HG03565 (cell line): ENCODE measurements around the gene ADORA1.

ENCODE experiments used
- ATAC-seq: cut with Tn5 transposase; IDR thresholded peaks from one replicate; pipeline ENCODE4 v1.9.1; 2021; ENCODE audit warnings: mild to moderate bottlenecking, moderate library complexity; ENCODE audit not compliant: unreplicated experiment

Gene ADORA1

DNA sequence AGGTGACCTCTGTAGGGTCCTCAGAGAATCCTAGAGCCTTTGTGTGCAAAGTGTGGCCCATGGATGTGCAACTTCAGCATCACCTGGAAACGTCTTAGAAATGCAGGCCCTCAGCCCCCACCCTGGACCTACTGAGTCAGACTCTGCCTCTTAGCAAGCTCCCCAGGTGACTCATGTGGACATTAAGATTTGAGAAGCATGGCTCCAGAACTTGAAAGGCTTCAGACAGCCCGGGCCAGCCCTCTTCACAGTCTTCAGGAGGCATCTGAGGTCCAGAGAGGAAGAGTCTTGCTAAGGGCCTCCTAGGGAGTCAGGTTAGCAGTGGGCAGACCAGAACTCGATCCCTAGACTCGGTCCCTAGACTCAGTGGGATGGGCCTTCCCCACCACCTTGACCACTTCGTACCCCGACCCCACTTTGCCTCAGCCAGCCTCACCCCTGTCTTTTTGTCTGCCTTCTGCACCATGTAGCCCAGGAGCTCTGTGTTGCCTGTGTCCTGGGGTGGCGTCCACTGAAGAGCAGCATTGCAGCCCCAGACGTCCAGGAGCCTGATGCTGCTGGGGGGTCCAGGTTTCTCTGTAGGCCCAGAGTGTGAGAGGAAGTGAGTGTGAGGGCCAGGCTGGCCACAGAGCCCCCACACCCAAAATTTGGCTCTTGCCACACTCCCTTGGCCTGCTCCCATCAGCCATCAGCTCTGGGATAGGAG is 43.3 kb downstream of the ADORA1 start:
- ATAC-seq: no peak

DNA sequence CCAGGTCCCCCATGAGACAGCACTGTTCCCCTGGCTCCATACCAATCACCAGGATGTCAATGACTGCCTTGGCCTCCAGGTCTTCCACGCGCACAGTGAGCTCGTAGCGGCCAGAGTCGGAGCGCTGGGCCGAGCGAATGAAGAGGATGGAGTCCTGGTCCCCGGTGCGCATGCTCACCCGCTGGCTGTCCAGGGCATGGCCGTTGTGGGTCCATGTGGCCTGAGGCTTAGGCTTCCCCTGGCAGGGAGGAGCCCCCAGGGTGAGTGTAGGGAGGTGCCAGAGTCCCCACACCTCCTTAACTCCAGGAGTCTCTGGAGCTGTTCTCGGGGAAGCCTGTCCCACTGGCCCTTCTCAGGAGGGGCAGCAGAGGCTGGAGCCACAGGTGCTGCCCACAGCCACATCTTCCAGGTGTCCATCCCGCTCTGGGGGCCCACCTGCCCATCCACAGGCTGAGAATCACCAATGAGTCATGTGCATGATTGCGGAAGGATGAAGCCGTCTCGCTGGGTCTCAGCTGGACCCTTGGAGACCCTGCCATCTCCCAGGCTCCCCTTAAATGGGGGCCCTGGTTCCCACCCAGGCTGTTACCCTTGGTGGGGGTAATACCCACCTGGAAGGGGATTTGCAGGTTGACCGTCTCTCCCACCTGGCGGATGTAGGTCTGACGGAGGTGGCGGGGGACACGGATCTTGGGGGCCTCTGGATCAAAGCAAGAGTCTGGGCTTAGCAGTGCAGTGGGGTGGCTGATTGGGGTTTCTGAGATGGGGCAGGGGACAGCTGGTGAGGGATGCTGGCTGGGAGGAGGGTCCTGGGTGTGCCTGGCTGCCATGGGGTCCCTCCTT is 44.0 kb downstream of the ADORA1 start:
- ATAC-seq: no peak

DNA sequence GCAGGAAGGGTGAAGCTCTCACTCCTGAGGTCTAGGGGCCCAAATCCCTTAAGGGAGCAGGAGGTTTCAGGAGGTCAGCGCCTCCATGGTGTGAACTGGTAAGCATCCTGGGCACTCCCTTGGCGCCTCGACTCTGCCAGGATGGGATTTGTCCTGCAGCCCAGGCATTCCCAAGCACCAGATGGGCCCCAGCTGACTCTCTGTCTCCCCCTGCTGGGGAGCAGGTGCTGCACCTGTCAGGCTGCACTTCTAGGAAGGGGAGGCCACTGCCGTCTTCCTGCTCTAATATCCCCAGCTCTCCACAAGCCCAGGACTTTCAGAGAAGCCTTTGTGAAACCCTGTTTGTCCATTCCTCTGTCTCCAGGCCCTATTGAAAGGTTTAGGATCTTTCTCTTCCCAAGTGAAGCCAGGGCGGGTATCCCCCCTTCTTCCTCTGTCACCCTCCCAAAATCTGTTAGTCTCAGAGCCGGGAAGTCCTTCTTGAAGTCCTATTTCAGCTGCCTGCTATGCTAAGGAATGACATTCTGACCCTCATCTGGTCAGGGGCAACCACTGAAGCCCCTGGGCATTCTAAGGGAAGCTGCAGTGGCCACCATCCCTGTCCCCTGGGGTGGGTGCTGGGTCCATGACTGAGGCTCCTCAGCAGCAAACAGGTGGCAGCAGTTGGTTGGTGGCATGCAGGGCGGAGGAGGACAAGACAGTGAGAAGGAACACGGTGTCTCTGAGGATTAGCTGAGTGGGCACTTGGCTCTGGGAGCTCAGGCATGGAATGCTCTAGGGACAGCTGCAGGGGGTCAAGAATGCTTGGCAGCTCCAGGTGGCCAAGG is 44.9 kb downstream of the ADORA1 start:
- no peak for ATAC-seq

DNA sequence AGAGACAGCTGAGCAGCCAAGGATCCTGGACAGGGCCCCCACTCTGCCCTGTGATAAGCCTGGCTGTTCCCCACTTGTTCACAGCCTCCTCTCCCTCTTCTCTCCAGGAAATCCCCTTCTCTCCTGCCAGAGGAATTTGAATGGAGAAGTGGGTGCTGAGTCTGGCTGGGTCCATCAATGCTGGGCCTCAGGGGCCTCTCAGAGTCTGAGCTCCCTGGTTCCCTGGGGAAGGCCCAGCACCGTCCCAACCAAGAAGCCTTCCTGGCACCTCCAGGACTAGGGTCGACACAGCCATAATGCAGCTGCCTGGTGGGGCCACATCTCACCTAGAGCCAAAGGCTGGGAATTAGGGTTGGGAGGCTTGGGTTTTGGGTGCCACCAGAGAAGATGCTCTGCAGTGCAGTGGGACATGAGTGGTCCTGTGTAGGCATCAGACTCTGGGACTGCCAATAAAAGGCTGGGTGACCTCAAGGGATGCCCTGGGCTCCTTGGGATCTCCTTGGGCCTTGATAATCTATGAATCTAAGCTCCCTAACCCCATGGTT is 45.6 kb downstream of the ADORA1 start:
- ATAC-seq: no peak

DNA sequence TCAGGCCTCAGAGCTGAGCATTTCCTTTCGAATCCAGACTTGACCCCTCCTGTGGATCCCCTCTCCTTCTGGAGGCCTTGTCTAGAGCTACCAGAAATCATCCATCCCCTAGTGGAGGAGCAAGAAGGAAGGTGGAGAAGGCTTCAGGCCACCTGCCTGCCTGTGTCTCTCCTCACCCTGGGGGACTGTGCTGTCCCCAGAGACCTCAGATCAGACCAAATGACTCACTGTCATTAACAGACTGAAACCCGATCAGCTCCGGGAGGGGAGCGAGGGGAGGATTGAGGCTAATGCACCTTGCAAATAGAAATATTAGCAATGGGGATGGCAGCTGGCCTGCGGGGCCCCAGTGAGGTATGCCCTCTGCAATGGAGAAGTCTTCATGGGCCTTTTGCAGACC is 46.0 kb downstream of the ADORA1 start:
- peak; percentile 85 for ATAC-seq

DNA sequence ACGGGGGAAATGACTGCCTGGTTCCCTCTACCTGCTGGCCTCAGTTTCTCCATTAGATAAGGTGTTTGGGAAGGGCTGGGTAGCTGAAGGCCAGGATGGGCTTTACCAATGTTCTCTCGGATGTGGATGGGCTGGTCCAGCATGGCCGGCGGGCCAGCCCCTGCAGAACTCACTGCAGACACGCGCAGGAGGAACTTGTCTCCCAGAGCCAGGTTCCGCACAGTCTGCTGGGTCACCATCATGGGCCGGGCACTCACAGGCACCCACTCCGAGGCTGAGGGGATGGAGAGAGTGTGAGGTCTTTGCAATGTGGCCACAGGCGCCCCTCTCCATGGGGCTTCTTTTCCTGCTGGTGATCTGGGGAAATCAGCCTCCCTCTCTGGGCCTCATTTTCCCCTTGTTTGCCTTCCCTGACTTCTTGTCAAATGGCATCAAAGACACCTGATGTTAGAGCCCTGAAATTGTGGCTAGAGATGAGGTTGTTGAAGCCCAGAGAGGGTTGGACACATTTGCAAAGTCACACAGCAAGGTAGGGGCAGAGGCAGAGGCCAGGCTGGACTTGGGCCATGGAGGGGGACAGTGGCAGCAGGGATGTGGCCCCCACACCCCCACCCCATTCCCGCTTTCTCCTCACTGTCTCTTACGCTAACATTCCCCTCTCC is 46.9 kb downstream of the ADORA1 start:
- no peak for ATAC-seq

DNA sequence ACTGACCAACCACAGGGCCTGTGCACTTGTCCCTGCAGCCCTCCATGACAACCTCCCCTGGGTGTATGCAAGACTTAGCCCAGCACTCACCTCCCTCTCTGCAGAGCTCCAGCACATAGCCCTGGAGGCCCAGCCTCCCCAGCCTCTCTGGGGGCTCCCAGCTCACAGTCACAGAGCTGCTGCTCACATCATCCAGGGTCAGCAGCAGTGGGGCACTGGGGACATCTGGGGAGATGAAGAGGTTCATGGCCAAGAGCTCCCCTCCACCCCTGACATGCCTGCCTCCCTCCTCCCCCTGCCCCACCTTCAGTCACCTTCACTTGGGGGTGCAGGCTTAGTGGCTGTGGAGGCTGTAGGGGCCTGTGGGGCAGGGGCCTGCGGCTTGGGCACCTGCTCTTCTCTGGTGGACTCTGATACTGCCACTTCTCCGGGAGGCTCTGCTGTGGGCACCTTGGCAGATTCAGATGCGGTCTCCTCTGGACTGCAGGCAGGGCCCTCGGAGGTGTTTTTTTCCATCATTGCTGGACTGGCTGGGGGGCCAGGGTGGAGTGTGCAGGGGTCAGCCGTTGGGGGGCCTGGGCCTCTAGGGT is 47.8 kb downstream of the ADORA1 start, which contains the start of gene MYBPH:
Gene MYBPH (minus strand): TSS at position 590 of the 590 bp plus-strand sequence. CDS start 71 bp downstream, at position 519.
- ATAC-seq: no peak

DNA sequence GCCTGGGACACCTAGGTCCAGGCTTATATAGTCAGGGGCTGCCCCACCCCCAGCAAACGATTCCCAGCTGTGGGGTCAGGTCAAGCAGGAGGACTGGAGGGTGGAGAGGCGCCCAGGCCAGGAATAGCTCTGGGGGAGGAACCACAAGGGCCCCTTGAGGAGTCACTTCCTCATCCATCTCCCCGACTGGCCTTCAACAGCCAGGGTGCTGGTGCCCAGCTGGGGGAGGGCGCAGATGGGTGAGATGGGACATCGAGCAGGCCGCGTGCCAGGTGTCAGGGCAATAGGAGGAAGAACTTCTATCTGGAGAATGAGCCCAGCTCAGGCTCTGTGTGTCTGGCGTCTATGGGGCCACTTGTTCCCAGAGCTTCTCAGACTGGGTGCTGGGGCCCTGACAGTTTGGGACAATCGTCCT is 48.3 kb downstream of the ADORA1 start:
- no peak for ATAC-seq

DNA sequence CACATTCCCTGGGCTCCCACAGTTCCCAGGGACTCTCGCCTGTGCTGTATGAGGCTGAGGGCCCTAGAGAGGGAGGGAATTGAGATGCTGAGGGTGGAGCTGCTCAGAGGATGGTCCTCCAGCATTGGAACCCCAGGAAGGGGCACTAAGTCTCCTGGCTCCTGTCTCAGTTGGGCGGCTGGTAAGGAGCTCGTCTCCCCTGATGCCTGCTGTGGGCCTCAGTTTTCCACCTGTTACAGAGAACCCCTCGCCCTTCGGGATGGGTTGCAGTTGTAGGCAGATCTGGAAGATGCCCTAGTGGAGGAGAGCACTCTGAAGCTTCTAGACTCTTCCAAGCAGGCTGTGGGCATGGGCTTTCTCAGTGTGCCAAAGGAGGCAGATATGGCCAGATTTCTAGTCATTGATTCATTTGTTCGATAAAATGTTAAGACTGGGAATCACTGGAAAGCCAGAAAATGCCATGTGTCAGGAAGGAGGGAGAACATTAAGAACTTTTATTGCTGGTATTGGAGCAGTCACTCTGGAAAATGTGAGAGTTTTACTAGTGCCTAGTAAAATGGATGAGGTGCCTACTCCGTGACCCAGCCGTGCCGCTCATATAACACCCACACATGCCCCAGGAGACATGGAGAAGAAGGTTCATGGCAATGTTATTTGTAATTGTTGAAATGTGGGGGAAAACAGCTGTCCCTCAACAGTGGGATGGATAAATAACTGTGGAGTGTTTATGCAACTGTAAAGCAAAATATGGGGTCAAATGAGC is 48.9 kb downstream of the ADORA1 start:
- no peak for ATAC-seq

DNA sequence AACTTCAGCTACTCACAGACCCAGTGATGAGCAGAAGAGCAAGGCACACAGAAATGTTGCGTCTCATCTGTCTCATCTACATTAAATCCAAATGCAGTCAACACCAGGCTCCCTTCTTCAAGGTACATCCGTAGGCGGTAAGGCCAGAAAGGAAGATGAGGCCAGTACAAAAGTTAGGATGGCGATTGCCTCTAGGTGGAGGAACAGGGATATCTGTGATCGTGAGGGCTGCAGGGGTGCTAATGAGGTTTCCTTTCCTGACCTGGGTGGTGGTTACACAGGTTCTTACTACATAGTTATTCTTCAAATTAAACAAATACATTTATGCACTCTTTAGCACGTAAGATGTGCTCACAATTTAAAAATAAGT is 49.5 kb downstream of the ADORA1 start:
- ATAC-seq: no peak

DNA sequence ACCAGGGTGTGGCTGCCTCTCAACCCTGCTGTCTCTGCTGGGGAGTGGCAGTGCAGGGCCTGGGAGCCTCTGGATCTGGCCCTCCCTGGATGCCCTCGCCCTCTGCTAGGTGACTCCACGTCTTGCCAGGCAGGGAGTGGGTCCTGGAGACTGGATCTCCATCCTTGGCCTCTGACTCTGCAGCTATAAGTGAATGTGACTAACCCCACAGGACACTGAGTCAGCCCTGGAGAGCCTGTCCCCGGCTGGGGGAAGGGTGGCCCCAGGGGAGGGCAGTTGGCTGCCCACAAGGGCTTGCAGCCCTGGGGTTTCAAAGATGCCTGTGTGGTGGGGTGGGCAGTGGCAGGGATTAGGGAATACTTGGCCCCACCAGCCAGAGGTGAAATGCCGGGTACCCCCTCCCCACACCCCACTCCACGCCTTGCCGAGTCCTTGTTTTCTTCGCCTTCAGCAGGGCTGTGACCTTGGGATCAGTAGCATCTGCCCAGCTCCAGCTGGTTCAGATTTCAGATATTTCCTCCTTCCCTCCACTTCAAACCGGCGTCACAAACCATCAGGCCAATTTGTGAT is 50.0 kb downstream of the ADORA1 start:
- no peak for ATAC-seq

DNA sequence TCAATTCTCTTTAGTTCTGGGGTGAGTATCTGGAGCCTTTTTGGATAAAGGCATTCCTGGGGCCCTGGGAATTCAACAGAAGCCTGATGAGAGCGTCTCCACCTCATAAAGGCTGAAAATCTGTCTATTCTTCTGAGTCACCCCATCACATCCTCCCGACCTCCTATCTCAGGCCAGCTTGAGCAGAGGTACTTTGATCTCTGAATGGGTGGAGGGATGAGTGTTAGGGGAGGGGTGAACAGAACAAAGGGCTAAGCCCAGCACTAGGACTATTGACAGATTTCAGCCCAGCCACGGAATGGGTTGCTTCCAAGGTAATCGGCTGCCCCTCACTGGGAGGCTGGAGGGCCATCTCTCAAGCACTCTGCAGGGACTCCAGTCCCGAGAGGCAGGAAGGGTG is 50.6 kb downstream of the ADORA1 start:
- no peak for ATAC-seq

DNA sequence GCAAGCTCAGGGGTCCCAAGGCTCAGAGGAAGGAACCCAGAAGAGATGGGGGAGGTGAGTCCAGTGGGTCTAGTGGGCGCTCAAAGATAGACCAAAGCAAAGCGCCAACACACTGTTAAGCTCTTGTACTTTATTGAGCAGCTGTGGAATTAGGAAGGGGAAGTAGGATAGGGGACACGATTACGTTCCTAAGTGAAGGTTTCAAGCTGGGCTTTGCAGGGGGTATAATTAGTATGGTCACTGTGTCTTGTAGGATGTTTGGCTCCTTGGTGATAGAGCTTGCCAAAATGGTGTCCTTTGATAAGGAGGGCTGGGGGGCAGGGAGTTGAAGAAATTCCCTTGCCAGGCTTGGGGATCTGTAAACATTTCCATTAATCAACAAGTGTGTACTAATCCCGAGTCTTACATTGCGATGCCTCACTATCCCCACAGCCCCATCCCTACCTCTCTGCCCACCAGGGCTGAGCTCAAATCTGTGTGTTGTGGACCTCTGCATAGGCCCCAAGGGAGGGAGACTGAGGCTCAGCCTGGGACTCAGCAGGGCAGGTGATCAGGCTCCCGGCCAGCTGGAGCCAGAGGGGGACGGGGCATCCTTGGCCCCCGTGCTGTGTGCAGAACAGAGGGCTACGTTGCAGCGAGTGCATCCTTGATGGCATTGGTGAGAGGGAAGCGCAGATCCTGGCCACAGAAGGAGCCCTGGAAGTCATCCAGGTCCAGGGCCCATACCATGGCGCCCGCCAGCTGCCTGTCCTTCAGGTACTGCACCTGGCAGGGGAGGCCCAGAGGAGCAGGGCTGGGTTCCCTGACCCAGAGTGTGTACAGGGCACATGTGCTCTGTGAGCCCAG is 51.5 kb downstream of the ADORA1 start:
- no peak for ATAC-seq

DNA sequence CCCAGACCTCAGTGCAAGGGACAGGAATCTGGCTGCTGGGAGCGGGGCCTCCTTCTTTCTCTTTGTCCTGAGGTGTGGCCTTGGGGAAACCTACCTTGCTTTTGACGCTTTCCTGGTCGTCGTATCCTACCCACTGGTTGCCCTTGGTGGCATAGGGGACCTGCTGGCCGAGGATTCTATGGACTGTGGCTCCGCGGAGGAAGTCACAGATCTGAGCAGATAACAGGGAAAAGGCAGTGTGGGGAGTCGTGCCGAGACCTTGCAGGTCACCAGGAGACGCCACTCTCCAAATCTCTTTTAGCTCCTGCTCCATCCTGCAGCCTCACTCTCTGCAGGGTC is 52.1 kb downstream of the ADORA1 start:
- ATAC-seq: no peak

DNA sequence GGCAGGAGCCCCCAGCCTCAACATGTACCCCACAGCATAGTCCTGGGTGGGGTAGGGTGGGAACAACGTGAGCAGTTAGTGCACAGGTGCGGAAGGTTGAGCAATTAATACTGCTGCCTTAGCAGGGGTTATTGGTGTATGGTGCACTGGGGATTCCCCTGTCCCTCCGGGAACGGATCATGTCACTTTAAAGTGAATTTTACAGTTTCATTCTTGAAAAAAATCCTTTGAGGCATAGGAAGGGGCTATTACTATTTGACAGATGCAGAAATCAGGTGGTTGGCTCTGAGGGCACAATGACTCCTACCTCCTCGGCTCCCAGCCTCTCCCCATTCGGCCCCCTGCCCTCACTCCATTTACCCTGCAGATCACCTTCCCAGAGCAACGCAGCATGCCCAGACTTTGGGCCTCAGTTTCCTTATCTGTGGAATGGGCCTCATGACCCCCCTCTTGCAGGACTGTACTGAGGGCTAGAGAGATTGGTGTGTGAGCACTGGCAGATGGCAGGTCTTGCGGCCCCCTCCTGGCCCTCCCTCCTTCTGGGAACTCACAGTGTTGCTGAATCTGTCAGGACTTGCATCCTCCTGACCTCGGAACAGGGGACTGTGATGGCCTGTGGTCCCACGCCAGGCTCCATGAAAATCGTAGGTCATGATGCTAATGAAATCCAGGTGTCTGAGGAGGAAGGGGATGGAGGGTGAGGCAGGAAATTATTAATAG is 53.2 kb downstream of the ADORA1 start:
- no peak for ATAC-seq

DNA sequence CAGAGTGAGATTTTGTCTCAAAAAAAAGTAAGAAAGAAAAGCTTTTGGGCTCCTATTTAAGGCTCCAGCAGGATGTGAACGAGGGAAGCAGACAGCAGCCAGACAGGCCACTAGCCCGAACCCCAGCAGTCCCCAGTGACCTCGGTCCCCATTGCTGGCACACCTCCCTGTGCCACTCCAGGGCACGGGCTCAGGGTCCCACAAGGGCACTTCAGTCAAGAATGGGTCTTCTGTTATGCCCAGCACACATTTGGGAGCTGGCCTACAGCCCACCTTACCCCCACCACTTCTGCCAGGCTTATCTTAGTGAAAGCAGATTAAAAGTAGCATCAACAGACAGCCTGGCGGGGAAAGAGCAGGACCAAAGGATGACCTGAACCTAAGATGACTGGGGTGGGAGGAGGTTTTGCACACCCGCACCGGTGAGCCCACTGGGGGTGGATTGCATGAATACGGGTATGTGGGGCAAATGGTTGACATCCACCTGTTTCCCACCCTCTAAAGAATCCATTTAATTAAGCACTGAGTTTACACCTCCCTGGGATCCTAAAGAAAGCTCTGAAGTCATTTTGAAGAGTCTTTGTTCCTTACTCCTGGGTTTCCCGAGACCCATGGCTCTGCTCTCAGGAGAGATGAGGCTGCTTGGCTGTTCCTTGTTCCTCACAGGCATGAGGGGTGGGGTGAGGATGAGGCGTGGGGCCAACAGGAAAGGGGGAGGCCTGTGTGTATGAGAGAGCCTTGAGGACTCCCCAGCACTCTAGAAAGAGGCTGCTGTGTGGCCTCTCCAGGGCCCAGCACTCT is 54.3 kb downstream of the ADORA1 start:
- no peak for ATAC-seq

DNA sequence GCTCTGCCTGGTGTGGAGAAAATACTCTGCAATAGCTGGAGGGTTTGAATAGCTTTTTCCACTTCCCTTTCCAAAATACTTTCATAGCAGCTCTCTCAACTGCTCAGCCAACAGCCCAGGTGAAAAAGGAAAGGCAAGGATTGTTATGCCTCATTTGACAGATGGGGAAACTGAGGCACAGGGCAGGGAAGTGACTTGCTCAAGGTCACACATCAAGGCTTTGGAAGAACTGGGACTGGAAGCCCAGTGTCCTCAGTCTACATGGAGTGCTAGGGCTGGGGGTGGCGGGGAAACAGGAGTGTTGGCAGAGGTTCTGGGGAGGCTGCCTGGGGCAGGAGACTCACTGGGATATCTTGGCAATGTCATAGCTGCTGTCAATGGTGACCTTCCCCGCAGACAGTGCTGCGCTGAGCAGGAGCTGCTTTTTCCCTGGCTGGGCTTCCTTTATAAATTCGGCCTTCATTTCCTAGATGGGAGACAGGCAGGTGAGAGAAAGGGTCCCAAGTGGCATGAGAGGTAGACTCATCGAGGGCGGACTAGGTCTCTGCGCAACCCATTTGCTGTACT is 54.9 kb downstream of the ADORA1 start:
- no peak for ATAC-seq
